ENCODE results near the gene SLC24A1.

Gene SLC24A1

GRCh38 chr15:65618560-65619109 is 3.1 kb upstream of the SLC24A1 start:
- DNase-seq (ENCODE audit: low read depth in 2 of 2): no peak

GRCh38 chr15:65619626-65620290 is 2.0 kb upstream of the SLC24A1 start:
- DNase-seq (ENCODE audit: low read depth in 2 of 2): no peak

GRCh38 chr15:65620833-65621232 is 905 bp upstream of the SLC24A1 start:
- no peak for DNase-seq (ENCODE audit: low read depth in 2 of 2)

- DNase-seq (ENCODE audit: low read depth in 2 of 2): no peak
Measured at GRCh38 chr15:65623103-65623502, 1.4 kb downstream of the SLC24A1 start.

- DNase-seq (ENCODE audit: low read depth in 2 of 2): no peak
Measured at GRCh38 chr15:65626856-65627255, 5.1 kb downstream of the SLC24A1 start.

GRCh38 chr15:65629548-65629947 is 7.8 kb downstream of the SLC24A1 start:
- DNase-seq (ENCODE audit: low read depth in 2 of 2): no peak

GRCh38 chr15:65630760-65631159 is 9.0 kb downstream of the SLC24A1 start:
- DNase-seq (ENCODE audit: low read depth in 2 of 2): no peak

- DNase-seq (ENCODE audit: low read depth in 2 of 2): no peak
Measured at GRCh38 chr15:65631503-65631902, 9.8 kb downstream of the SLC24A1 start.

GRCh38 chr15:65632780-65633375 is 11.1 kb downstream of the SLC24A1 start:
- no peak for DNase-seq (ENCODE audit: low read depth in 2 of 2)

- DNase-seq (ENCODE audit: low read depth in 2 of 2): no peak
Measured at GRCh38 chr15:65633752-65634151, 12.0 kb downstream of the SLC24A1 start.

- DNase-seq (ENCODE audit: low read depth in 2 of 2): no peak
Measured at GRCh38 chr15:65634356-65634755, 12.6 kb downstream of the SLC24A1 start.

- no peak for DNase-seq (ENCODE audit: low read depth in 2 of 2)
Measured at GRCh38 chr15:65638109-65638508, 16.4 kb downstream of the SLC24A1 start.

- DNase-seq (ENCODE audit: low read depth in 2 of 2): no peak
Measured at GRCh38 chr15:65638681-65639089, 16.9 kb downstream of the SLC24A1 start.

- no peak for DNase-seq (ENCODE audit: low read depth in 2 of 2)
Measured at GRCh38 chr15:65639509-65639908, 17.8 kb downstream of the SLC24A1 start.

- no peak for DNase-seq (ENCODE audit: low read depth in 2 of 2)
Measured at GRCh38 chr15:65641768-65642475, 20.2 kb downstream of the SLC24A1 start.

GRCh38 chr15:65642594-65642993 is 20.9 kb downstream of the SLC24A1 start:
- no peak for DNase-seq (ENCODE audit: low read depth in 2 of 2)

- no peak for DNase-seq (ENCODE audit: low read depth in 2 of 2)
Measured at GRCh38 chr15:65644282-65644681, 22.5 kb downstream of the SLC24A1 start.

GRCh38 chr15:65645392-65645791 is 23.7 kb downstream of the SLC24A1 start:
- DNase-seq (ENCODE audit: low read depth in 2 of 2): no peak

GRCh38 chr15:65646486-65646885 is 24.7 kb downstream of the SLC24A1 start:
- DNase-seq (ENCODE audit: low read depth in 2 of 2): no peak

GRCh38 chr15:65650312-65651041 is 28.7 kb downstream of the SLC24A1 start:
- no peak for DNase-seq (ENCODE audit: low read depth in 2 of 2)

- no peak for DNase-seq (ENCODE audit: low read depth in 2 of 2)
Measured at GRCh38 chr15:65651042-65651322, 29.2 kb downstream of the SLC24A1 start.

Measured in stimulated activated CD4-positive, alpha-beta T cell treated with anti-CD3 and anti-CD28 coated beads, Interleukin-1b, Interleukin-23, amount 100 ng/mL, for 1 hour (primary cell).